ENCODE measurements around the gene PRR4.

Gene PRR4

DNA sequence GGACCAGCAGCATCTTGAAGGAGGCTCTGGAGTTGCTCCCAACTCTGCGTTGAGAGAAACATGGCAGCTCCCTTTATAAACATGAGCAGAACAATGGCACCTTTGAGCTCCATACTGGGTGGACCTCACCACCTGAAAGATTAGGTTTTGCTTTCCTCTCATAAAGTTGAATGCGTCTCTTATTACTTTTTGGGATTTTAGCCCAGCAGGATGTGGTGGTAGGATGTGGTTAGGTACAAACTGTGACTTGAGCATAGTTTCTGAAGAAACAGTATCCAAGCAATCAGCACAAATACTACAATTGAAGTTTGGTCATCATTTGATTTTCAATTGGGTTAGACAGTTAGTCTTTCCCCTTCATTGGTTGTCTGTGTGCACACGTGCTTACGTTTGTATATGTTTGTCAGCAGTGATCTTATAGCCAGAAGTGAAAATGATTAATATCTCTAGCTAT is at the start of gene PRR4:
Gene PRR4 (minus strand): TSS at position 51 of the 454 bp plus-strand sequence. CDS start 38 bp downstream, at position 13.
- H3K27me3 ChIP-seq: no peaks in the 10 kb centered on the region
- peak within 1 kb of the TSS in 6 of 11 experiments; percentile 4 to 33 (median 19); a peak in 6 of 22 replicates for H3K4me2 ChIP-seq
- H3K36me3 ChIP-seq: peaks cover 0 to 35% (median 2%) of the 10 kb centered on the region in 11 experiments; a peak in 8 of 22 replicates
- 0 out of 22 replicates have a peak, but pooled peaks cover 0 to under 1% (median 0%) of the 10 kb centered on the region in 11 experiments for H3K9me3 ChIP-seq (replicated peaks in 1 of 11)
- H3K9ac ChIP-seq: no peak within 1 kb of the TSS
- H3K27ac ChIP-seq: no peak within 1 kb of the TSS
- no peaks in the 10 kb centered on the region for H4K20me1 ChIP-seq
- TF ChIP-seq Cebpa-rat (IDR thresholded peaks at IDR 0.05): no peak
- H3K4me3 ChIP-seq: no peak within 1 kb of the TSS
- peaks cover 0 to 11% (median 7%) of the 10 kb centered on the region in 10 experiments; a peak in 9 of 20 replicates for H3K4me1 ChIP-seq

DNA sequence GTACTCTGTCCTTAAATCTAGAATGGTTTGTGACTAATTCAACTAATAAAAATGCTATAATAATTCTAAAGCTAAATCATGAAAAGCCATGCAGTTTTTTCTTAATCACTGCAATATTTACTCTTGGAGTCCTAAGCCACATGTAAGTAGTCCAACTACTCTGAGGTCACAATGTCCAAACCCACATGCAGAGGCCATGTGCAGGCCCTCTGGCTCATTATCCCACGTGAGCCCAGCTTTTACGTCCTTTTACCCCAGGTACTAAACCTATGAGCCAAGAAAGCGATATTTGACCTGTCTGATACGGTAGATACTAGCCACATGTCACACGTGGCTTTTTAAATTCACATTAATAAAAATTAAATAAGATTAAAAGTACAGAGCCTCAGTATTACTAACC is 47.6 kb upstream of the PRR4 start:
- Histone ChIP-seq H3K36me3 (peaks cover 0 to 18% (median 4%) of the 10 kb centered on the region in 11 experiments; a peak in 7 of 22 replicates), H3K9me3 (replicated peaks in 1 of 11) (peaks cover 0 to 10% (median 0%) of the 10 kb centered on the region in 11 experiments; a peak in 3 of 22 replicates), H3K4me1 (no peaks in the 10 kb centered on the region), H4K20me1 (no peaks in the 10 kb centered on the region; a peak in 1 of 22 replicates), H3K27me3 (no peaks in the 10 kb centered on the region), H3K4me2 (no peak overlapping the region), H3K4me3 (no peak overlapping the region), H3K27ac (no peak overlapping the region), H3K9ac (no peak overlapping the region)
- TF ChIP-seq Cebpa-rat (IDR thresholded peaks at IDR 0.05): no peak

DNA sequence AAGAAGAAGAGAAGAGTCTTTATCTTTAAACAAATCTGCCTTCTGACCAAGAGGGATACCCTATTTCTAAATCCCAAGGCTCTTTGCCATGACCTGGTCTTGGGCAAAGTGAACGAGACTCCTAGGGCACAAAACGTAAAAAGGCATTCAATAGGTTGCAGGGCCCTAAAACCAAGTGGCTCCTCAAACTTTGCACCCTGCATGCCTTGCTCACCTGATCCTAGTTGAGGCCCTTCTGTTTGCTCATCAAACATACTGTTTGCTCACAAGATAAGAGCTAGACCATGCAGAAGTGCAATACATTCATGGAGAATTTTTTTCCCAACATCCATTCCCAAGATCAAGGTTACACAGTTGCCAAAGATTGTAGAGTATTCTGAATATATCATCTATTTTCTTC is 42.7 kb upstream of the PRR4 start:
- Histone ChIP-seq H3K9ac (no peak overlapping the region), H3K9me3 (replicated peaks in 1 of 11) (no peaks in the 10 kb centered on the region), H3K4me3 (no peak overlapping the region), H4K20me1 (no peaks in the 10 kb centered on the region), H3K4me1 (no peaks in the 10 kb centered on the region), H3K27ac (no peak overlapping the region), H3K4me2 (no peak overlapping the region), H3K27me3 (no peaks in the 10 kb centered on the region), H3K36me3 (peaks cover 0 to 15% (median 4%) of the 10 kb centered on the region in 11 experiments; a peak in 8 of 22 replicates)
- no peak for TF ChIP-seq Cebpa-rat (IDR thresholded peaks at IDR 0.05)

- Histone ChIP-seq H3K4me3 (no peak overlapping the region), H3K4me2 (no peak overlapping the region), H3K4me1 (no peaks in the 10 kb centered on the region), H3K27me3 (no peaks in the 10 kb centered on the region), H4K20me1 (no peaks in the 10 kb centered on the region), H3K27ac (no peak overlapping the region), H3K36me3 (peaks cover 0 to 9% (median 0%) of the 10 kb centered on the region in 11 experiments; a peak in 7 of 22 replicates), H3K9ac (no peak overlapping the region), H3K9me3 (replicated peaks in 1 of 11) (no peaks in the 10 kb centered on the region)
- TF ChIP-seq Cebpa-rat (IDR thresholded peaks at IDR 0.05): no peak
Measured at GRCh38 chr12:10889226-10889625, 40.0 kb upstream of the PRR4 start.

DNA sequence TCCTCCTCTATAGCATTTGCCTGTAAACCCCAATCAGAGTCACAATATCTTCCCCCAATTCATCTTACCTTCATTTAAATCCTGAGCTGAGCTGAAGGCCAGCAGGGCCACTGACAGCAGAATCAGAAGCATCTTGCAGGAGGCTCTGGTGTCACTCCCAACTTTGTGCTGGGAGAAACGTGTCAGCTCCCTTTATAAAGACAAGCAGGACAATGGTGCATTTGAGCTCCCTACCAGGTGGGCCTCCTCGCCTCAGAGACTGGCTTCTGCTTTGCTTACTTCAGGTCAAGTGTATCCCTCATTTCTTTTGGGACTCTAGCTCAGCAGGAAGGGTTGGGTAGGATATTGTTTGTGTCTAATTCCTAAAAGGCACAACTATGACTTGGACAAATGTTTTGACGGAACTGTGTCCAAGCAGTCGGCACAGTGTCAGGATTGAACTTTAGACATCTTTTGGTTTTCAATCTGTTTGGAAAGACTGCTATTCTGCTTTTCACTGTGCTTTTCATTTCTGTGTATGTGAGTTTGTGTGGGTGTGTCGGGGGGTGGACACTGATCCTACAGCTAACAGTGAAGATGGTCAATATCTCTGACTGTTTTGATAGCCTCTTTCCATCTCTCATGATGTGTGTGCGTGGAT is 34.9 kb upstream of the PRR4 start, which contains the start of gene PRH1:
Gene PRH1 (minus strand): TSS at position 170 of the 640 bp plus-strand sequence. CDS start 38 bp downstream, at position 132.
- H3K4me1 ChIP-seq: no peaks in the 10 kb centered on the region
- H3K9me3 ChIP-seq (replicated peaks in 1 of 11): no peaks in the 10 kb centered on the region
- no peak within 1 kb of the TSS for H3K9ac ChIP-seq
- H4K20me1 ChIP-seq: no peaks in the 10 kb centered on the region
- no peak for TF ChIP-seq Cebpa-rat (IDR thresholded peaks at IDR 0.05)
- peaks cover 0 to 5% (median 0%) of the 10 kb centered on the region in 11 experiments; a peak in 3 of 22 replicates for H3K36me3 ChIP-seq
- no peaks in the 10 kb centered on the region for H3K27me3 ChIP-seq
- no peak within 1 kb of the TSS for H3K4me3 ChIP-seq
- no peak within 1 kb of the TSS for H3K27ac ChIP-seq
- no peak within 1 kb of the TSS for H3K4me2 ChIP-seq

- Histone ChIP-seq H3K4me2 (no peak overlapping the region), H3K36me3 (peaks cover 9 to 27% (median 13%) of the 10 kb centered on the region in 11 experiments; a peak in 21 of 22 replicates), H3K9me3 (replicated peaks in 1 of 11) (peaks cover 0 to 9% (median 0%) of the 10 kb centered on the region in 11 experiments; a peak in 2 of 22 replicates), H3K27me3 (no peaks in the 10 kb centered on the region), H3K4me1 (peaks cover 0 to 8% (median 0%) of the 10 kb centered on the region in 10 experiments; a peak in 2 of 20 replicates), H3K9ac (no peak overlapping the region), H3K27ac (no peak overlapping the region), H3K4me3 (no peak overlapping the region), H4K20me1 (no peaks in the 10 kb centered on the region)
- TF ChIP-seq Cebpa-rat (IDR thresholded peaks at IDR 0.05): no peak
Measured at GRCh38 chr12:10873378-10873777, 24.1 kb upstream of the PRR4 start.

DNA sequence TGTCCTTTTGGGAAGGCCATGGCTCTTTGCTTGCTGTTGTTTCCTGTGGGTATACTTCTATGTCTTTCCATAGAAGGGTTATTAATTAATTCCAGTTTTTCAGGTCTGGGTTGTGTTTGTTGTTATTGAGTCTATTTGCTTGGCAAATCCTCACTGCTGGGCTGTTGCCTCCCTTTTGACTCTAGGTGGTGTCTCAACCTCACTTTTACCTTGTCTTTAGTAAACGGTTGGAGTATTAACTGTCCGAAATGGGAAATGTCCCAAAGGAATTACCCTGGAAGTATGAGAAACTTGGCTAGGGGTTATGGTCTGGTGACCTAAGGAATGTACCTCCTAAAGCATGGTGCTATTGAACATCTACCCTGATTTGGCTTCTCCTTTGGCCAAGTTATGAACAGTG is 18.1 kb upstream of the PRR4 start:
- H3K4me1 ChIP-seq: peaks cover 0 to 5% (median 0%) of the 10 kb centered on the region in 10 experiments; a peak in 2 of 20 replicates
- no peak overlapping the region for H3K4me3 ChIP-seq
- no peak overlapping the region for H3K27ac ChIP-seq
- H3K27me3 ChIP-seq: no peaks in the 10 kb centered on the region
- H3K9me3 ChIP-seq (replicated peaks in 1 of 11): peaks cover 0 to 6% (median 0%) of the 10 kb centered on the region in 11 experiments; a peak in 4 of 22 replicates
- TF ChIP-seq Cebpa-rat (IDR thresholded peaks at IDR 0.05): no peak
- H3K9ac ChIP-seq: no peak overlapping the region
- peaks cover 0 to 16% (median 0%) of the 10 kb centered on the region in 11 experiments; a peak in 3 of 22 replicates for H3K36me3 ChIP-seq
- no peak overlapping the region for H3K4me2 ChIP-seq
- no peaks in the 10 kb centered on the region for H4K20me1 ChIP-seq

DNA sequence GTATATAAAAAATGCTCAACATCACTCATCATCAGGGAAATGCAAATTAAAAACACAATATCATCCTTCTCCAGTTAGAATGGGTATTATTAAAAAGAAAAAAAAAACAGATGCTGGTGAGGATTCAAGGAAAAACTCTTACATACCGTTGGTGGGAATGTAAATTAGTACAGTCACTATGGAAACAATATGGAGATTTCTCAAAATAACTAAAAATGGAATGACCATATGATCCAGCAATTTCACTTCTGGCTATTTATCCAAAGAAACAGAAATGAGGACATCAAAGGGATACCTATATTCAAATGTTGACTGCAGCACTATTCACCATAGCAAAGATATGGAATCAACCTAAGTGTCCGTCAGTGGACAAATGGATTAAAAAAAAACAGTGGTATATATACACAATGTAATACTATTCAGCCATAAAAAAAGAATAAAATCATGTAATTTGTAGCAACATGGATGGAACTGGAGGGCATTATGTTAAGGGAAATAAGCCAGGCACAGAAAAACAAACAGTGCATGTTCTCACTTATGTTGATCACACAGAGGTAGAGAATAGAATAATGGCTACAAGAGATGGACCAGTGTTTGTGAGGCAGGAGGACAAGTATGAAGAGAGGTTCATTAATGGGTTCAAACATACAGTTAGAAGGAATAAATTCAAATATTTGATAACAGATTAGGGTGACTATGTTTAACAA is 14.4 kb upstream of the PRR4 start:
- Histone ChIP-seq H4K20me1 (no peaks in the 10 kb centered on the region), H3K36me3 (peaks cover 2 to 27% (median 8%) of the 10 kb centered on the region in 11 experiments; a peak in 19 of 22 replicates), H3K4me3 (no peak overlapping the region), H3K4me2 (no peak overlapping the region), H3K9ac (no peak overlapping the region), H3K27me3 (no peaks in the 10 kb centered on the region), H3K27ac (no peak overlapping the region), H3K4me1 (no peaks in the 10 kb centered on the region), H3K9me3 (replicated peaks in 1 of 11) (peaks cover 2 to 25% (median 11%) of the 10 kb centered on the region in 11 experiments; a peak in 21 of 22 replicates)
- no peak for TF ChIP-seq Cebpa-rat (IDR thresholded peaks at IDR 0.05)

GRCh38 chr12:10861366-10861765 is 12.1 kb upstream of the PRR4 start:
- Histone ChIP-seq H3K4me3 (no peak overlapping the region), H3K36me3 (peaks cover 16 to 34% (median 24%) of the 10 kb centered on the region in 11 experiments), H3K4me1 (no peaks in the 10 kb centered on the region), H3K27ac (no peak overlapping the region), H3K4me2 (no peak overlapping the region), H3K27me3 (no peaks in the 10 kb centered on the region), H4K20me1 (no peaks in the 10 kb centered on the region), H3K9ac (no peak overlapping the region), H3K9me3 (replicated peaks in 1 of 11) (peaks cover 25 to 48% (median 34%) of the 10 kb centered on the region in 11 experiments)
- TF ChIP-seq Cebpa-rat (IDR thresholded peaks at IDR 0.05): no peak

Measured in BLaER1 treated with 17β-estradiol and CSF1 and Interleukin-3, amounts not matched to agents 10 nM and 100 nM (cell line).